ENCODE results near the gene IGFBP1.

IGFBP1 gene

DNA sequence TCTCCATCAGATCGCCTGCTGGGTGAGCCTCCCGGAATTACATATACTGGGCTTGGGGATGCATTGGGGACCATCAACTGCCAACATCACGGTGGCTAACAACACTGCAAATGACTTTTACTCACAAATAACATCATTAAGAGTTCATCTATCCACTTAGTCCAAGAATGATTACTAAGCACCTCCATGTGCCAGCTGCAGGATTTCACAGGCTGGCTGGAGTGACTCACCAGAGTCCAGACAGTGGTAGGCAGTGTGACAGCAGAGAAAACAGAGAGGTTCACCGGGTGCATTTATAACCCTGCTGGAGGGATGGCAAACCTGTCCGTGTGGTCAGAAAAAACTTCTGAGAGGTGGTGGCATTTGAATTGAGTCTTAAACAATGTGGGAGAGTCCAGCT, 36.0 kb downstream of the IGFBP1 start:
- Histone ChIP-seq H3K27ac (replicated peaks) (no peak overlapping the region), H3K4me3 (replicated peaks; ENCODE audit: insufficient read depth, low read length) (no peak overlapping the region), H3K27me3 (ENCODE audit: insufficient read depth, poor library complexity, severe bottlenecking) (peaks cover 35% of the 10 kb centered on the region)
- DNase-seq (ENCODE audit: low read depth in 1 of 2, low spot score in 1 of 2): no peak
- TF ChIP-seq, protein P1, sequence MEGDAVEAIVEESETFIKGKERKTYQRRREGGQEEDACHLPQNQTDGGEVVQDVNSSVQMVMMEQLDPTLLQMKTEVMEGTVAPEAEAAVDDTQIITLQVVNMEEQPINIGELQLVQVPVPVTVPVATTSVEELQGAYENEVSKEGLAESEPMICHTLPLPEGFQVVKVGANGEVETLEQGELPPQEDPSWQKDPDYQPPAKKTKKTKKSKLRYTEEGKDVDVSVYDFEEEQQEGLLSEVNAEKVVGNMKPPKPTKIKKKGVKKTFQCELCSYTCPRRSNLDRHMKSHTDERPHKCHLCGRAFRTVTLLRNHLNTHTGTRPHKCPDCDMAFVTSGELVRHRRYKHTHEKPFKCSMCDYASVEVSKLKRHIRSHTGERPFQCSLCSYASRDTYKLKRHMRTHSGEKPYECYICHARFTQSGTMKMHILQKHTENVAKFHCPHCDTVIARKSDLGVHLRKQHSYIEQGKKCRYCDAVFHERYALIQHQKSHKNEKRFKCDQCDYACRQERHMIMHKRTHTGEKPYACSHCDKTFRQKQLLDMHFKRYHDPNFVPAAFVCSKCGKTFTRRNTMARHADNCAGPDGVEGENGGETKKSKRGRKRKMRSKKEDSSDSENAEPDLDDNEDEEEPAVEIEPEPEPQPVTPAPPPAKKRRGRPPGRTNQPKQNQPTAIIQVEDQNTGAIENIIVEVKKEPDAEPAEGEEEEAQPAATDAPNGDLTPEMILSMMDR (IDR thresholded peaks at IDR 0.05; ENCODE audit: insufficient read depth, low read length): no peak
- TF ChIP-seq SPI1 (IDR thresholded peaks at IDR 0.05; ENCODE audit: borderline replicate concordance, low read depth) (no peak), GABPA (IDR thresholded peaks at IDR 0.05; ENCODE audit: low read depth) (no peak), POLR2AphosphoS5 (IDR thresholded peaks at IDR 0.05; ENCODE audit: low read depth) (no peak)
- TF ChIP-seq, protein P2, sequence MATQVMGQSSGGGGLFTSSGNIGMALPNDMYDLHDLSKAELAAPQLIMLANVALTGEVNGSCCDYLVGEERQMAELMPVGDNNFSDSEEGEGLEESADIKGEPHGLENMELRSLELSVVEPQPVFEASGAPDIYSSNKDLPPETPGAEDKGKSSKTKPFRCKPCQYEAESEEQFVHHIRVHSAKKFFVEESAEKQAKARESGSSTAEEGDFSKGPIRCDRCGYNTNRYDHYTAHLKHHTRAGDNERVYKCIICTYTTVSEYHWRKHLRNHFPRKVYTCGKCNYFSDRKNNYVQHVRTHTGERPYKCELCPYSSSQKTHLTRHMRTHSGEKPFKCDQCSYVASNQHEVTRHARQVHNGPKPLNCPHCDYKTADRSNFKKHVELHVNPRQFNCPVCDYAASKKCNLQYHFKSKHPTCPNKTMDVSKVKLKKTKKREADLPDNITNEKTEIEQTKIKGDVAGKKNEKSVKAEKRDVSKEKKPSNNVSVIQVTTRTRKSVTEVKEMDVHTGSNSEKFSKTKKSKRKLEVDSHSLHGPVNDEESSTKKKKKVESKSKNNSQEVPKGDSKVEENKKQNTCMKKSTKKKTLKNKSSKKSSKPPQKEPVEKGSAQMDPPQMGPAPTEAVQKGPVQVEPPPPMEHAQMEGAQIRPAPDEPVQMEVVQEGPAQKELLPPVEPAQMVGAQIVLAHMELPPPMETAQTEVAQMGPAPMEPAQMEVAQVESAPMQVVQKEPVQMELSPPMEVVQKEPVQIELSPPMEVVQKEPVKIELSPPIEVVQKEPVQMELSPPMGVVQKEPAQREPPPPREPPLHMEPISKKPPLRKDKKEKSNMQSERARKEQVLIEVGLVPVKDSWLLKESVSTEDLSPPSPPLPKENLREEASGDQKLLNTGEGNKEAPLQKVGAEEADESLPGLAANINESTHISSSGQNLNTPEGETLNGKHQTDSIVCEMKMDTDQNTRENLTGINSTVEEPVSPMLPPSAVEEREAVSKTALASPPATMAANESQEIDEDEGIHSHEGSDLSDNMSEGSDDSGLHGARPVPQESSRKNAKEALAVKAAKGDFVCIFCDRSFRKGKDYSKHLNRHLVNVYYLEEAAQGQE (IDR thresholded peaks at IDR 0.05; ENCODE audit: insufficient replicate concordance, low read depth): no peak

DNA sequence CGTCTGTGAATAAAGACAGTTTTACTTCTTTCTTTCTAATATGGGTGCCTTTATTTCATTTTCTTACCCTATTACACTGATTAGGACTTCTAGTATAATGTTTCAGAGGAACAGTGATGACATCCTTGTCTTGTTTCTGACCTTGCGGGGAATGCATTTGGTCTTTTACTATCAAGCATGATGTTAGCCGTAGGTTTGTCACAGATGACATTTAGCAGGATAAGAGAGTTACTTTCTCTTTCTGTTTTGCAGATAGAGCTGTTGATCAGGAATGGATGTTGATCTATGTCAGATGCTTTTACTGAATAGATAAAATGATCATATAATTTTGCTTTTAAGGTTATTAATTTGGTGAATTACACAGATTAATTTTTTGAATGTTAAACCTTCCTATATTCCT, 39.4 kb downstream of the IGFBP1 start:
- TF ChIP-seq POLR2AphosphoS5 (IDR thresholded peaks at IDR 0.05; ENCODE audit: low read depth): no peak
- no peak for TF ChIP-seq GABPA (IDR thresholded peaks at IDR 0.05; ENCODE audit: low read depth)
- TF ChIP-seq, protein P2 (IDR thresholded peaks at IDR 0.05; ENCODE audit: insufficient replicate concordance, low read depth): no peak
- TF ChIP-seq SPI1 (IDR thresholded peaks at IDR 0.05; ENCODE audit: borderline replicate concordance, low read depth): no peak
- TF ChIP-seq, protein P1 (IDR thresholded peaks at IDR 0.05; ENCODE audit: insufficient read depth, low read length): no peak
- DNase-seq (ENCODE audit: low read depth in 1 of 2, low spot score in 1 of 2): no peak
- Histone ChIP-seq H3K27ac (replicated peaks) (no peak overlapping the region), H3K4me3 (replicated peaks; ENCODE audit: insufficient read depth, low read length) (no peak overlapping the region), H3K27me3 (ENCODE audit: insufficient read depth, poor library complexity, severe bottlenecking) (peaks cover 8% of the 10 kb centered on the region)

DNA sequence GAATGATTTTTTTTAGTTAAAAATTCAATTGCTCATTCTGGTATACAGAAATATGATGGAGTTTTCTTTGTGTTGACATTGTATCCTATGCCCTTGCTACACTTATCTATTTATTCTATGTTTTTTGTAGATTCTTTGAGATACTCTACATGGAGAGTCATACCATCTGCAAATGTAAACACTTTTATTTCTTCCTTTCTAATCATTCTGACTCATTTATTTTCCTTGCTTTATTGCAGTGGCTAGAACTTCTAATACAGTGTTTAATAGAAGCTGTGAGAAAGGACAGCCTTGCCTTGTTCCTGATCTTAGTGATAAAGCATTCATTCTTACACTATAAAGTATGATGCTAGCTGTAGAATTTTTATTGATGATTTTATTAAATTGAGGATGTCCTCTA, 42.7 kb downstream of the IGFBP1 start:
- H3K27ac ChIP-seq (replicated peaks): no peak overlapping the region
- no peak for TF ChIP-seq GABPA (IDR thresholded peaks at IDR 0.05; ENCODE audit: low read depth)
- TF ChIP-seq SPI1 (IDR thresholded peaks at IDR 0.05; ENCODE audit: borderline replicate concordance, low read depth): no peak
- TF ChIP-seq, protein P1 (IDR thresholded peaks at IDR 0.05; ENCODE audit: insufficient read depth, low read length): no peak
- TF ChIP-seq POLR2AphosphoS5 (IDR thresholded peaks at IDR 0.05; ENCODE audit: low read depth): no peak
- TF ChIP-seq, protein P2 (IDR thresholded peaks at IDR 0.05; ENCODE audit: insufficient replicate concordance, low read depth): no peak
- no peaks in the 10 kb centered on the region for H3K27me3 ChIP-seq (ENCODE audit: insufficient read depth, poor library complexity, severe bottlenecking)
- no peak for DNase-seq (ENCODE audit: low read depth in 1 of 2, low spot score in 1 of 2)
- no peak overlapping the region for H3K4me3 ChIP-seq (replicated peaks; ENCODE audit: insufficient read depth, low read length)
